HEK293 (cell line): ENCODE results near the gene RUNX1.

ENCODE experiments used
- CTCF ChIP-seq: fragments of 450-650 bp; formaldehyde crosslinking; IDR thresholded peaks from 2 replicates; pipeline ENCODE4 v1.5.1; 2016; ENCODE audit warnings: missing biosample characterization, missing genetic modification characterization
- GLIS1 ChIP-seq: fragments of 450-650 bp; formaldehyde crosslinking; IDR thresholded peaks from 2 replicates; pipeline ENCODE4 v1.5.1; 2016; ENCODE audit warnings: missing biosample characterization, missing genetic modification characterization
- KLF1 ChIP-seq: fragments of 450-650 bp; formaldehyde crosslinking; IDR thresholded peaks from 2 replicates; pipeline ENCODE4 v1.5.1; 2016; ENCODE audit warnings: missing biosample characterization, missing genetic modification characterization
- KLF8 ChIP-seq: fragments of 450-650 bp; formaldehyde crosslinking; IDR thresholded peaks from 2 replicates; pipeline ENCODE4 v1.5.1; 2016; ENCODE audit warnings: missing biosample characterization, missing genetic modification characterization
- ZBTB49 ChIP-seq: fragments of 450-650 bp; formaldehyde crosslinking; IDR thresholded peaks from 2 replicates; pipeline ENCODE4 v1.5.1; 2016; ENCODE audit warnings: missing biosample characterization, missing genetic modification characterization, low read depth
- ZEB2 ChIP-seq: fragments of 450-650 bp; formaldehyde crosslinking; IDR thresholded peaks from 2 replicates; pipeline ENCODE4 v1.5.1; 2016; ENCODE audit warnings: missing biosample characterization, missing genetic modification characterization
- ZFP3 ChIP-seq: fragments of 450-650 bp; formaldehyde crosslinking; IDR thresholded peaks from 2 replicates; pipeline ENCODE4 v1.5.1; 2016; ENCODE audit warnings: low read depth, missing biosample characterization, missing genetic modification characterization
- ZFP41 ChIP-seq: fragments of 450-650 bp; formaldehyde crosslinking; IDR thresholded peaks from 2 replicates; pipeline ENCODE4 v1.5.1; 2016; ENCODE audit warnings: missing biosample characterization, missing genetic modification characterization, borderline replicate concordance
- ZFP69B ChIP-seq: fragments of 450-650 bp; formaldehyde crosslinking; IDR thresholded peaks from 2 replicates; pipeline ENCODE4 v1.5.1; 2016; ENCODE audit warnings: missing biosample characterization, missing genetic modification characterization
- ZNF10 ChIP-seq: fragments of 450-650 bp; formaldehyde crosslinking; IDR thresholded peaks from 2 replicates; pipeline ENCODE4 v1.5.1; 2017; ENCODE audit warnings: missing biosample characterization, missing genetic modification characterization
- ZNF274 ChIP-seq, 2 experiments: fragments of 200-500 bp in 1 of 2; fragments of 450-650 bp in 1 of 2; sonication (Bioruptor generic) in 1 of 2; formaldehyde crosslinking in 1 of 2; IDR thresholded peaks; 2 replicates each; pipeline versions ENCODE4 v1.5.1 to v1.6.1; 2014 to 2016; ENCODE audit warnings: borderline replicate concordance in 1 of 2, inconsistent platforms in 1 of 2, low read length in 1 of 2, missing biosample characterization in 1 of 2, missing genetic modification characterization in 1 of 2
- ZNF354C ChIP-seq: fragments of 450-650 bp; formaldehyde crosslinking; IDR thresholded peaks from 2 replicates; pipeline ENCODE4 v1.5.1; 2016; ENCODE audit warnings: missing biosample characterization, missing genetic modification characterization, low read depth, borderline replicate concordance
- ZNF433 ChIP-seq: fragments of 450-650 bp; formaldehyde crosslinking; IDR thresholded peaks from 2 replicates; pipeline ENCODE4 v1.5.1; 2016; ENCODE audit warnings: missing biosample characterization, missing genetic modification characterization, low read depth
- ZNF510 ChIP-seq: fragments of 450-650 bp; formaldehyde crosslinking; IDR thresholded peaks from 2 replicates; pipeline ENCODE4 v1.5.1; 2018; ENCODE audit warnings: mild to moderate bottlenecking, missing genetic modification characterization, missing biosample characterization; ENCODE audit not compliant: insufficient replicate concordance
- ZNF530 ChIP-seq: fragments of 450-650 bp; formaldehyde crosslinking; IDR thresholded peaks from 2 replicates; pipeline ENCODE4 v1.5.1; 2016; ENCODE audit warnings: low read depth, missing biosample characterization, missing genetic modification characterization
- ZNF561 ChIP-seq: fragments of 450-650 bp; IDR thresholded peaks from 2 replicates; pipeline ENCODE4 v1.5.1; 2018; ENCODE audit warnings: missing biosample characterization, missing genetic modification characterization, borderline replicate concordance
- ZSCAN5A ChIP-seq: fragments of 450-650 bp; formaldehyde crosslinking; IDR thresholded peaks from 2 replicates; pipeline ENCODE4 v1.5.1; 2016; ENCODE audit warnings: missing biosample characterization, missing genetic modification characterization
- ZXDB ChIP-seq: fragments of 450-650 bp; formaldehyde crosslinking; IDR thresholded peaks from 2 replicates; pipeline ENCODE4 v1.5.1; 2016; ENCODE audit warnings: missing biosample characterization, missing genetic modification characterization
- TF ChIP-seq, protein P1 (sequence below): fragments of 450-650 bp; formaldehyde crosslinking; IDR thresholded peaks from 2 replicates; pipeline ENCODE4 v1.5.1; 2016; ENCODE audit warnings: missing biosample characterization, missing genetic modification characterization
- TF ChIP-seq, protein P2 (sequence below): fragments of 450-650 bp; formaldehyde crosslinking; conservative IDR thresholded peaks from 2 replicates; pipeline ENCODE4 v1.5.1; 2016; ENCODE audit warnings: low read depth, missing biosample characterization, missing genetic modification characterization
- TF ChIP-seq, protein P3 (sequence below): fragments of 450-650 bp; IDR thresholded peaks from 2 replicates; pipeline ENCODE4 v1.5.1; 2018; ENCODE audit warnings: missing biosample characterization, missing genetic modification characterization
- TF ChIP-seq, protein P4 (sequence below): fragments of 450-650 bp; formaldehyde crosslinking; IDR thresholded peaks from 2 replicates; pipeline ENCODE4 v1.5.1; 2017; ENCODE audit warnings: missing biosample characterization, missing genetic modification characterization

The RUNX1 gene

GRCh38 chr21:34887725-34888568 lies 161.2 kb downstream of the RUNX1 start (continued):
- TF ChIP-seq, protein P1, sequence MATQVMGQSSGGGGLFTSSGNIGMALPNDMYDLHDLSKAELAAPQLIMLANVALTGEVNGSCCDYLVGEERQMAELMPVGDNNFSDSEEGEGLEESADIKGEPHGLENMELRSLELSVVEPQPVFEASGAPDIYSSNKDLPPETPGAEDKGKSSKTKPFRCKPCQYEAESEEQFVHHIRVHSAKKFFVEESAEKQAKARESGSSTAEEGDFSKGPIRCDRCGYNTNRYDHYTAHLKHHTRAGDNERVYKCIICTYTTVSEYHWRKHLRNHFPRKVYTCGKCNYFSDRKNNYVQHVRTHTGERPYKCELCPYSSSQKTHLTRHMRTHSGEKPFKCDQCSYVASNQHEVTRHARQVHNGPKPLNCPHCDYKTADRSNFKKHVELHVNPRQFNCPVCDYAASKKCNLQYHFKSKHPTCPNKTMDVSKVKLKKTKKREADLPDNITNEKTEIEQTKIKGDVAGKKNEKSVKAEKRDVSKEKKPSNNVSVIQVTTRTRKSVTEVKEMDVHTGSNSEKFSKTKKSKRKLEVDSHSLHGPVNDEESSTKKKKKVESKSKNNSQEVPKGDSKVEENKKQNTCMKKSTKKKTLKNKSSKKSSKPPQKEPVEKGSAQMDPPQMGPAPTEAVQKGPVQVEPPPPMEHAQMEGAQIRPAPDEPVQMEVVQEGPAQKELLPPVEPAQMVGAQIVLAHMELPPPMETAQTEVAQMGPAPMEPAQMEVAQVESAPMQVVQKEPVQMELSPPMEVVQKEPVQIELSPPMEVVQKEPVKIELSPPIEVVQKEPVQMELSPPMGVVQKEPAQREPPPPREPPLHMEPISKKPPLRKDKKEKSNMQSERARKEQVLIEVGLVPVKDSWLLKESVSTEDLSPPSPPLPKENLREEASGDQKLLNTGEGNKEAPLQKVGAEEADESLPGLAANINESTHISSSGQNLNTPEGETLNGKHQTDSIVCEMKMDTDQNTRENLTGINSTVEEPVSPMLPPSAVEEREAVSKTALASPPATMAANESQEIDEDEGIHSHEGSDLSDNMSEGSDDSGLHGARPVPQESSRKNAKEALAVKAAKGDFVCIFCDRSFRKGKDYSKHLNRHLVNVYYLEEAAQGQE (tag by site-specific recombination) = no peak
- TF ChIP-seq GLIS1 (tag by site-specific recombination) (peak; percentile 74), ZBTB49 (tag by site-specific recombination) (no peak), ZFP41 (no peak), ZFP3 (tag by site-specific recombination) (no peak), ZNF10 (tag by site-specific recombination) (peak; percentile 58; the same call in 1 of the 2 replicates), ZEB2 (tag by site-specific recombination) (peak; percentile 93), ZNF274 (IDR thresholded peaks at IDR 0.05; ENCODE audit: low read length) (no peak), ZNF274 (tag by site-specific recombination; IDR thresholded peaks at IDR 0.05; ENCODE audit: borderline replicate concordance) (no peak), ZNF433 (tag by site-specific recombination) (no peak), ZXDB (peak; percentile 73), ZFP69B (tag by site-specific recombination) (no peak; the same call in 1 of the 2 replicates), ZNF354C (tag by site-specific recombination) (no peak), ZNF530 (tag by site-specific recombination) (no peak), CTCF (peak; percentile 76), ZNF561 (tag by site-specific recombination) (no peak), KLF1 (0 out of 2 replicates have a peak, but pooled peaks have one; percentile 32), ZSCAN5A (tag by site-specific recombination) (no peak; the same call in none of the 2 replicates), KLF8 (tag by site-specific recombination) (peak; percentile 58), ZNF510 (tag by site-specific recombination) (no peak)
- TF ChIP-seq, protein P2, sequence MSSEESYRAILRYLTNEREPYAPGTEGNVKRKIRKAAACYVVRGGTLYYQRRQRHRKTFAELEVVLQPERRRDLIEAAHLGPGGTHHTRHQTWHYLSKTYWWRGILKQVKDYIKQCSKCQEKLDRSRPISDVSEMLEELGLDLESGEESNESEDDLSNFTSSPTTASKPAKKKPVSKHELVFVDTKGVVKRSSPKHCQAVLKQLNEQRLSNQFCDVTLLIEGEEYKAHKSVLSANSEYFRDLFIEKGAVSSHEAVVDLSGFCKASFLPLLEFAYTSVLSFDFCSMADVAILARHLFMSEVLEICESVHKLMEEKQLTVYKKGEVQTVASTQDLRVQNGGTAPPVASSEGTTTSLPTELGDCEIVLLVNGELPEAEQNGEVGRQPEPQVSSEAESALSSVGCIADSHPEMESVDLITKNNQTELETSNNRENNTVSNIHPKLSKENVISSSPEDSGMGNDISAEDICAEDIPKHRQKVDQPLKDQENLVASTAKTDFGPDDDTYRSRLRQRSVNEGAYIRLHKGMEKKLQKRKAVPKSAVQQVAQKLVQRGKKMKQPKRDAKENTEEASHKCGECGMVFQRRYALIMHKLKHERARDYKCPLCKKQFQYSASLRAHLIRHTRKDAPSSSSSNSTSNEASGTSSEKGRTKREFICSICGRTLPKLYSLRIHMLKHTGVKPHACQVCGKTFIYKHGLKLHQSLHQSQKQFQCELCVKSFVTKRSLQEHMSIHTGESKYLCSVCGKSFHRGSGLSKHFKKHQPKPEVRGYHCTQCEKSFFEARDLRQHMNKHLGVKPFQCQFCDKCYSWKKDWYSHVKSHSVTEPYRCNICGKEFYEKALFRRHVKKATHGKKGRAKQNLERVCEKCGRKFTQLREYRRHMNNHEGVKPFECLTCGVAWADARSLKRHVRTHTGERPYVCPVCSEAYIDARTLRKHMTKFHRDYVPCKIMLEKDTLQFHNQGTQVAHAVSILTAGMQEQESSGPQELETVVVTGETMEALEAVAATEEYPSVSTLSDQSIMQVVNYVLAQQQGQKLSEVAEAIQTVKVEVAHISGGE (tag by site-specific recombination) = no peak
- TF ChIP-seq, protein P3, sequence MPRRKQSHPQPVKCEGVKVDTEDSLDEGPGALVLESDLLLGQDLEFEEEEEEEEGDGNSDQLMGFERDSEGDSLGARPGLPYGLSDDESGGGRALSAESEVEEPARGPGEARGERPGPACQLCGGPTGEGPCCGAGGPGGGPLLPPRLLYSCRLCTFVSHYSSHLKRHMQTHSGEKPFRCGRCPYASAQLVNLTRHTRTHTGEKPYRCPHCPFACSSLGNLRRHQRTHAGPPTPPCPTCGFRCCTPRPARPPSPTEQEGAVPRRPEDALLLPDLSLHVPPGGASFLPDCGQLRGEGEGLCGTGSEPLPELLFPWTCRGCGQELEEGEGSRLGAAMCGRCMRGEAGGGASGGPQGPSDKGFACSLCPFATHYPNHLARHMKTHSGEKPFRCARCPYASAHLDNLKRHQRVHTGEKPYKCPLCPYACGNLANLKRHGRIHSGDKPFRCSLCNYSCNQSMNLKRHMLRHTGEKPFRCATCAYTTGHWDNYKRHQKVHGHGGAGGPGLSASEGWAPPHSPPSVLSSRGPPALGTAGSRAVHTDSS (tag by site-specific recombination) = no peak
- TF ChIP-seq, protein P4, sequence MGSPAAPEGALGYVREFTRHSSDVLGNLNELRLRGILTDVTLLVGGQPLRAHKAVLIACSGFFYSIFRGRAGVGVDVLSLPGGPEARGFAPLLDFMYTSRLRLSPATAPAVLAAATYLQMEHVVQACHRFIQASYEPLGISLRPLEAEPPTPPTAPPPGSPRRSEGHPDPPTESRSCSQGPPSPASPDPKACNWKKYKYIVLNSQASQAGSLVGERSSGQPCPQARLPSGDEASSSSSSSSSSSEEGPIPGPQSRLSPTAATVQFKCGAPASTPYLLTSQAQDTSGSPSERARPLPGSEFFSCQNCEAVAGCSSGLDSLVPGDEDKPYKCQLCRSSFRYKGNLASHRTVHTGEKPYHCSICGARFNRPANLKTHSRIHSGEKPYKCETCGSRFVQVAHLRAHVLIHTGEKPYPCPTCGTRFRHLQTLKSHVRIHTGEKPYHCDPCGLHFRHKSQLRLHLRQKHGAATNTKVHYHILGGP = no peak
